ENCODE results near the gene CTSO.
"Not testable (repeated sequence)": the region's sequence is repeated elsewhere in the genome, so short reads cannot be mapped to it uniquely, and the experiment has no call there.

CTSO gene

GRCh38 chr4:155954118-155954685 lies 536 bp upstream of the CTSO start:
- DNase-seq: no peak

DNA sequence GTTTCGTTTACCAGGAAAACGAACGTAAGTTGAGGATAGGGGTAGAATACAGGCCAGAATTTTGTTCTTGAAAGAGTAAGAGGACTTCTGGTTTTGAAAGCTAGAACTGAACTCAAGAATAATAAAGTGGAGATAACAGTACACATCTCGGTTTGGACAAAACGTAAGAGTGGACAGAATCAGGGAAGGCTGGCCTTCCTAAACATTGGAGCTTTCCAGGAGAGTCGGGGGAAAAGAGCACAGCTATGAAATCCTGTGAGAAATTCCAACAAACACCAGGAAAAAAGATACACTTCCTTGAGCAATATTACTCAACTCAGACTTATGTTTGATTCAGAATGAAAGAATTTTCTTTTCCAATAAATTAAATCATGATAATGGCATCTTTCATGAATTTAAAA lies 1.2 kb downstream of the CTSO start:
- DNase-seq: peak; percentile 61

DNA sequence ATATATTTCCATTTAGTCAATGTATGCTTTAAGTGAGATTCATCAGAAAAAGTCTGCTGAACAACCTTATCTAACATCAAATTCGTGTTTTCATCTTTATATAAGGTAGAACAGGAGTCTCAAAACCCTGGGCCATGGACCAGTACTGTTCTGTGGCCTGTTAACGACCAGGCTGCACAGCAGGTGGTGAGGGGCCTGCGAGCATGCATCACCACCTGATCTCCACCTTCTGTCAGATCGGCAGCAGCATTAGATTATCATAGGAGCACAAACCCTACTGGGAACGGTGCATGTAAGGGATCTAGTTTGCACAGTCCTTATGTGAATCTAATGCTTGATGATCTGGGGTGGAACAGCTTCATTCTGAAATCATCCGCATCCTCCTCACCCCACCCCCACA lies 3.2 kb downstream of the CTSO start:
- DNase-seq: no peak

DNA sequence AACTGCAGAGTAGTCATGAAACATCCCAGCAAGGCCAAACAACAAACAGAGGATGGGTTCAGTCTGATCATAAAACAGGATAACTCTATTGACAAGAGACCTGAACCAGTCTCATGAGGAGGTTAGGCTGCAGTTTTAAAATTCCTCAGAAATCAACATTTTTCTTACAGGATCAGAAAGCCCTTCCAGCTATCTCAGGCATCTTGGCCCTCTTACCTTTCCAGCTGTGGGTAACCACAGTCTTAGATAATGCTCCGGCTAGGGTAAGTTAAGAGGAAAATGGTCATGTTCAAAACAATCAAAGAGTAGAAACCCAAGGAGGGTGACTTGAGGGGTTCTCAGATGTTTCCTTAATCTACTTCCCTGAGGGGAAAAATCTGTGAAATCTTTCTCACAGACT lies 5.1 kb downstream of the CTSO start:
- DNase-seq: peak; percentile 74

- peak; percentile 86 for DNase-seq
Measured at GRCh38 chr4:155946486-155946885, 7.2 kb downstream of the CTSO start.

- peak; percentile 82 for DNase-seq
Measured at GRCh38 chr4:155944516-155944915, 9.2 kb downstream of the CTSO start.

DNA sequence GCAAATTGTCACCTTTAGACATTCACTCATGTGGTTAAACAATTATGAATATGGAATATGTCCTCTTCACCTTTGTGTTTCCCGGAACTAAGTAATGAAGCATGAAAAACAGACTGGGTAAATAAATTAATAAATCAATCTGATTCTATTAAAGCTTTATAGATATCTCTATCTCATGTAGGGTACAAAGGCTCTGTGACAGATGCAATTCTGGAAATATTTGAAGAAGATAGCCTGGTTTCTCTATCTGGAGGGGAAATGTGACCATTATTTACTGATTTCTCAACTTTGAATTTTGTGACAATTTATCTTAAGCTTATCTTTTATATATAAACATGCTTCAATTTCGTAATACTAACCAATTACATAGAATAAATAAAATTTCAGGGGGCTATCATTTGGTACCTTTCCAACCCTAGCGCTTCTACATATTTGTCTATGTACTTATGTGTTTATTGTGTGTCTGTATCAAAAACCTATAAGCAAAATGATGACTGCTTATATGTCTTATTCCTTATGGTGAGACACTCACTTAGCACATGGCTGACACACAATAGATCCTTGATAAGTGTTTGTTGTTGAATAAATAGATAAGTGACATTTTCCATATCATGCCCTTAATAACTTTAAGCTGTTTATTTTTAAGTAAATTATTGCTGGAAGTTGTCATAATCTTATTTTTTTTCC lies 9.9 kb downstream of the CTSO start:
- no peak for DNase-seq

DNA sequence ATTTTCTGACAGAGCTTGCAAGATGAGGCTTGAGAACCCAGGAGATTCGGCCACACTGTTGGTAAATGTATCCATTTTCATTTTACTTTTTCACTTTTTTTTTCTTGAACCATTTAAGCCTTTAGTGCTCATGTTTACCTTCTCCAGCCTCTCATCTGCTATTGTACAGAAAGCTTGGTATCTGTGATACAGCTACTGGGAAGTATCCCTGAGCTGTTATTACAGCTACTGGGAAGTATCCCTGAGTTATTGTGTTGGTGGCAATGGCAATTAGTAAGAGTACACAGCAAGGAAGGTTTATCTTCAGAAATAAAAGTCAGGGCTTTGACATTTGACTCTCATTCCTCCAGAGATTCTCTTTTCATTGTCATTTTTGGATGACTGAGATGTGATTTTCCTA lies 11.8 kb downstream of the CTSO start:
- DNase-seq: no peak

DNA sequence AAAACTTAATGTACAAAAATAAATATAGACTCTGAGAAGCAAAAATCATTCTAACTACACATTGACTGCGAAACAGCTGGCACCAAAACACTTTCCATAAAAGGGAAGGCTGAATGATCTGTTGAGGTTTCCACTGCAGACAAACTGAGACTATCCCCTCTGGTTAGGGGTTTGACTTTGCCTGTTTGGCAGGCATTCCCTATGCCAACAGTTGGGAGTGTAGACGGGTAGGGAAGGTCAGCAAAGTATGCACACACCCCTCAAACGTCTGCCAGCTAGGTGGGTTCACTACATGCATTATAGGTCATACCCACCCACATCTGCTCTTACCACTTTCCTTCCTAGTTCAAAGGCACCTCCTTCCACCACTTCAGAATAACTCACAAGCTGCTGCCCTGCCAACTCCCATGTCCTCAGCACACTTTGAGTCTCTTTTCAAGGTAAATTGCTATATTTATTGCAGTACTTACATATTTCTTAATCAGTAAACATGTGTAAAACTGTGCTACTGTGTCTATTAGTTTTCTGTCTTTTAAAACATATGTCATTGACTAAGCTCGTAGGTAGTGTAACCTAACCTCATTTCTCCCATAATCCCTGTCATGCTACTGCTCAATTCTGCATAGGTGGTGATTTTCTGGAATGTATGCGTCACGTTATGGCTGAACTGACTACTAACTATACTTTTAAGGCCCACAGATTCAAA lies 12.4 kb downstream of the CTSO start:
- peak; percentile 19 for DNase-seq

DNA sequence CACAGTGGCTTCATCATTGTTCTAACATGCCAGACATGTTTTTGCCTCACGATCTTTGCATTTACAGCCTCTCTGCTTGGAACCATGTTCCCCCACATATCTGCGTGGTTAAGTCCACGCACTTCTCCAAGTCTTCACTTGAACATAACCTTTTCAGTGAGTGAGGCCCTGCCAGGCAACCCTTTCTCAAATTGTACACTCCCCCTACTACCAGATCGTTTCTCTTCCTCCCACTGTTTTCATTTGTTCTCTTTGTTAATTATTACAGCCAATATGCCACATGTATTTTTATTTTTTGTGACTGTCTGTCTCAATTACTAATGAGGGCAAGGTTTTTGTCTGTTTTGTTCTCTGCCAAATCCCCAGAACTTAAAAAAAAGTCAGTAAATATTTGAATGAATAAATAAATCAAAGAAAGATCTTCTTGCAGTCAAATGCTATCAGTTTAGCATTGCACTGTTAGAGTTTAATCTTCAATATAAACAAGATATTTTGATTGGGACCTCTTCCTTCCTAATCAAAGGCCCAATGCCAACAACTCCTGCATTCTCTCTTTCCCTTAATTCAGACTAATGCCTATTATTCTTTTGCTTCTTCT lies 18.2 kb downstream of the CTSO start:
- DNase-seq: no peak

DNA sequence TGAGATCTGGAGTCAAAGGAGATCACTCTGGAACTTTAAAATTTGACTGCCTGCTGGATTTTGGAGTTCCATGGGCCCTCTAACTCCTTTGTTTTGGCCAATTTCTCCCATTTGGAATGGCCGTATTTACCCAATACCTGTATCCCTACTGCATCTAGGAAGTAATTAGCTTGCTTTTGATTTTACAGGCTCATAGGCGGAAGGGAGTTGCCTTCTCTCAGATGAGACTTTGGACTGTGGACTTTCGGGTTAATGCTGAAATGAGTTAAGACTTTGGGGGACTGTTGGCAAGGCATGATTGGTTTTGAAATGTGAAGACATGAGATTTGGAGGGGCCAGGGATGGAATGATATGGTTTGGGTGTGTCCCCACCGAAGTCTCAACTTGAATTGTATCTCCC lies 19.0 kb downstream of the CTSO start:
- DNase-seq: not testable (repeated sequence)

- DNase-seq: no peak
Measured at GRCh38 chr4:155931634-155932033, 22.0 kb downstream of the CTSO start.

GRCh38 chr4:155930330-155930729 lies 23.3 kb downstream of the CTSO start:
- no peak for DNase-seq

DNA sequence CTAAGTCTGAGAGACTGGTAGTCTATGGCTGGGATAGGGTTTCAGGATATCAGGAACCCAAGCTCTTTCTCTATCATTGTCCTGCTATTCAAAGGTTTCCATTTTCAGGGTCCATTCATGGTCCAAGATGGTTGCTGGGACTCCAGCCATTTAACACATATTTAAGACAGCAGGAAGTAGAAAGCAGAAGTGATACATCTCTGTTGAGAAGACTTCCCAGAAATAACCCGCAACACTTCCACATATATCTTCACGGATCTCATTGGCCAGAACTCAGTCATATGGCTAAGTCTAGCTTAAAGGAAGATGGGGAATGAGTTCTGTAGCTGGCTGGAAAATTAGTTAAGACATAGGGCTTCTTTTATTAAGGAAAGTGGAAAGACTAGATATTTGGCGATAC lies 23.8 kb downstream of the CTSO start:
- DNase-seq: no peak

DNA sequence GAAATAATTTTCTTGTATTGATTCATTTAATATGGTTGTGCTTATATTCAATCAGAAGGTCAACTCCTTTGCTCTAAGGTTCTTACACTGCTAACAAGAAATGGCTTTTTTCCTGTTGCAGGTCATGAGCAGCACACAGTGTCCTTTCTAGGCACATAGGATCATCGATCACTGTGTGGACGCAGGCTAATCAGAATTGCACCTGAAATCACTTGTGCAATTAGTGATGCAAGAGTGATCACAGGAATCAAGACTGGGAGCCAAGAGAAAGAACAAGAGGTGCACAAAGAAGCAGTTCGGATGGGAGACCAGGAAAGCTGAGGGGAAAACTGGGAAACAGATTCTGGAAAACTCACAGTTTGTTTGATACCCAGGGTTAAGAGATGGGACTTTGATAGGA lies 29.0 kb downstream of the CTSO start:
- DNase-seq: no peak

DNA sequence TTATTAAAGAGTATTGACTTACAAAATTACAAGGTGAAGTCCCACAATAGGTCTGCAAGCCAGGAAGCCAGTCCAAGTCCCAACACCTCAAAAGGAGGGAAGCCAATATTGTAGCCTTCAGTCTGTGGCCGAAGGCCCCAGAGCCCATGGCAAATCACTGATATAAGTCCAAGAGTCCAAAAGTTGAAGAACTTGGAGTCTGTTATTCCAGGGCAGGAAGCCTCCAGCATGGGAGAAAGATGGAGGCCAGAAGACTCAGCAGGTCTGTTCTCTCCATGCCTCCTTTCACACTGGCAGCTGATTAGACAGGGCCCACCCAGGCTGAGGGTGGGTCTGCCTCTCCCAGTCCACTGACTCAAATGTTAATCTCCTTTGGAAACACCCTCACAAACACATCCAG lies 32.1 kb downstream of the CTSO start:
- no peak for DNase-seq

DNA sequence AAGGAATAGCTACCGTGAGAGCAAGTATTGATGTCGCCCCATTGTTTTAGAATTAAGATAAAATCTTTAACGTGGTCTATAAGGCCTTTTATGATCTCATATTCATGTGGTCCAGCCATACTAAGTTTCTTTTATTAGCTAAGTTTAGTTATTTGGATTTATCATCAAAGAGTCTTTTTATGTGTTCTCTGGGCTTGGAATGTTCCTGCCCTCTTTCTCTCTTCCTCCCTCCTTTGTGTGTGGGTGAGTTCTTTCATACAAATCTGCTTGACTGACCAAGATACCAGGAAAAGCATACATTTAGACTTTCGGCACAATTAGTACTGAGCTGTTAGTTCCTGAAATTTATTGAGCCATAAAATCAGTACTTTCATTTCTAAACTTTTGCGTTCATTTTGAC lies 38.9 kb downstream of the CTSO start:
- DNase-seq: no peak

GRCh38 chr4:155911905-155912304 lies 41.8 kb downstream of the CTSO start:
- DNase-seq: no peak

- DNase-seq: no peak
Measured at GRCh38 chr4:155909615-155910226, 43.9 kb downstream of the CTSO start.

- DNase-seq: no peak
Measured at GRCh38 chr4:155908187-155909139, 45.2 kb downstream of the CTSO start.

DNA sequence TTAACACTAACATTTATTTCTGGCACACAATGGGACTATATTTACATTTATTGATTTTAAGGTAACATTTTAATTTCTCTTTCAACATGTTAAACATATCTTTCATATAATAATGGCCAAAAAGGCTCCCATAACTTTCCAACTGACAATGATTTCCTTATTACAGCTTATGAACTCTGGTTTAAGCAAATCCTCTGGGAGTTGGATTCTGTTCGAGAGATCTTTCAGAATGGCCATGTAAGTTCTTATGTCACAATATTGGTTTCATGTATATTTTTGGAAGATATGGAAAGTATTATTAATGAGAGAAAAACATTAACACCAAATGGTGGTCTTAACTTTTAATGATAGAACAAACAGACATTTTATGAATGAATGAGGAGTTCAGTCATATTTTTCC lies 46.1 kb downstream of the CTSO start:
- DNase-seq: no peak

- DNase-seq: peak; percentile 99
Measured at GRCh38 chr4:155906554-155907247, 47.0 kb downstream of the CTSO start.
